GM21381 (cell line): ENCODE measurements around the gene NAV2.

Experiments used
- ATAC-seq: cut with Tn5 transposase; IDR thresholded peaks from one replicate; pipeline ENCODE4 v1.9.1; 2021; ENCODE audit warnings: mild to moderate bottlenecking, moderate library complexity; ENCODE audit not compliant: unreplicated experiment

Gene NAV2

DNA sequence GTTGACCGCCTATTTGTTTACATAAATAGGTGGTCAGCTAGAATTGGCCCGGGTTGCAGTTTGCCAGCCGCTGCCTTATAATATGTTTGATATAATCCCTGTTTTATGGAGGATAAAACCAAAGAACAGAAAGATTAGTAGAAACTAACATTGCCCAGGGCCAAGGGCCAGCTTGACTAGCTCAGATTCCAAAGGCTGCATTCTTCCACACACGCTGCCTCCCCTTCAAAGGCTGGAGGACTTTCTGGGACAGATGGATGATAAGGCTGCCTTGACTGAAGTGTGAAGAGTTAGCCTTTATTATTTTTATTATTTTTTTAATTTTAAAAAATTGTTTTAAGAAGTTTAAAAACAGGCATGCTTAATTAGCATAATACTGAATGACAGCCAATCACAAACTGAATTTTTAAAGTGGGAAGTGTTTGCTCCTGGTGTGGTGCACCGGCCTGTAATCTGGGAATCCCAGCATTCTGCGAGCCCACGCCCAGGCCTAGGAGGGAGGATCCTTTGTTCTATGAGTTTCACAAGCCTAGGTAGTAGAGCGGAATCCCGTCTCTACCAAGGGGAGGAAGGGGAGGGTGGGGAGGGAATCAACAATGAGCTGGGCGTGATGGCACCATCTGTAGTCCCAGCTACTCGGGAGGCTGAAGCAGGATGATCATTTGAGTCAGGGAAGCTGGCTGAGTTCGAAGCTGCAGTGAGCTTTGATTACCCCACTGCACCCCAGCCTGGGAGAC, 114.9 kb downstream of the NAV2 start:
- no peak for ATAC-seq

DNA sequence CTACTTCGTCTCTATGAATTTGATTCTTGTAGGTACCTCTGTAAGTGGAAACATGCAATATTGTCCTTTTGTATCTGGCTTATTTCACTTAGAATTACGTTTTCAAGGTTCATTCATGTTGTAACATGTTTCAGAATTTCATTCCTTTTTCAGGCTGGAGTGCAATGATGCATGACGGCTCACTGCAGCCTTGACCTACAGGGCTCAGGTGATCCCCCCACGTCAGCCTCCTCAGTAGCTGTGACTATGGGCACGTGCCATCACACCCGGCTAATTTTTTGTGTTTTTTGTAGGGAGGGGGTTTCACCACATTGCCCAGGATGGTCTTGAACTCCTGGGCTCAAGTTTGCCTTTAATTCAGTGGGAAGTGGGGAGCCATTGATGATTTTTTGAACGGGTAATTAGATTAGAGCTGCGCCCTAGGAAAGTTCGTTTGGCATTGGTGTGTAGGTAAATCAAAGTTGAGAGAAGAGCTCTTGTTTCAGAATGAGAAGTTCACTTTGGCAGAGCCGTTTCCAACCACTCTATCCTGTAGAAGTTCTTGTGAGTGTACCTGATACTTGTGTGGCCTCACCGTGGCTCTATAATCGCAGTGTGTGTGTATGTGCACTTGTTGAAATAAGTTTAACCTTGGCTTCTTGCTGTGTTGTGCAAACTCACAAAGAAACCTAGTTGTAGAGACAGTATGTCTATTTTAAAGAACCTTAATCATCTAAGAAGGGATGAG, 115.9 kb downstream of the NAV2 start:
- no peak for ATAC-seq

GRCh38 chr11:19829109-19829837, 116.6 kb downstream of the NAV2 start:
- no peak for ATAC-seq

DNA sequence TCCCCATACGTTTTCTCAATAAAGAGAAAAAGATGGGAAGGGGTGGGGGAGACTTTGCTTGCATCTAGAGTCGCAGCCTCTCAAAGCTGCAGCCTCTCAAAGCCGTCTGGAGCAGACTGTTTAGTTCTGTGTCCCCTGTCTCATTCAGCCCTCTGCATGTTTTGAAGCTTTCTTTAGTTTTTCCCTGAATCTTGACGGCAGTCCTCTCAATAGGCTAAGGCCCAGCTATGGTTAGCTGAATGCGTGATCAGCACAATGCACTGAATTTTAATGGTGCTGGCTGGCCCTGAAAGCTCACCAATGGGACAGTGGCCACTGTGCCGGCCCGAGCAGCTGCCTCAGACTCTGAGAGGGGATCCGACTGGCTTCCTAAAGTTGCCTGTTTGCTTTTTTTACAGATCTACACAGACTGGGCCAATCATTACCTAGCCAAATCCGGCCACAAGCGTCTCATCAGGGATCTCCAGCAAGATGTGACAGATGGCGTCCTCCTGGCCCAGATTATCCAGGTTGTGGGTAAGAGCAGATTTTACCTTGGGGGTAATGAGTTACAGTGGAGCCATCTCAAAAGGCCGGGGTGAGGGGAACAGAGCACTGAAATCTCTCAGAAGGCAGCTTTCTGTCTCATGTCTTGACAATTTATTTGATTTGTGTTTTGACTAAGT, 119.6 kb downstream of the NAV2 start:
- ATAC-seq, result no peak

GRCh38 chr11:19832901-19833300, 120.3 kb downstream of the NAV2 start:
- ATAC-seq, result no peak

- no peak for ATAC-seq
Observed at GRCh38 chr11:19834771-19835170, 122.1 kb downstream of the NAV2 start.

GRCh38 chr11:19836666-19837065, 124.0 kb downstream of the NAV2 start:
- no peak for ATAC-seq

DNA sequence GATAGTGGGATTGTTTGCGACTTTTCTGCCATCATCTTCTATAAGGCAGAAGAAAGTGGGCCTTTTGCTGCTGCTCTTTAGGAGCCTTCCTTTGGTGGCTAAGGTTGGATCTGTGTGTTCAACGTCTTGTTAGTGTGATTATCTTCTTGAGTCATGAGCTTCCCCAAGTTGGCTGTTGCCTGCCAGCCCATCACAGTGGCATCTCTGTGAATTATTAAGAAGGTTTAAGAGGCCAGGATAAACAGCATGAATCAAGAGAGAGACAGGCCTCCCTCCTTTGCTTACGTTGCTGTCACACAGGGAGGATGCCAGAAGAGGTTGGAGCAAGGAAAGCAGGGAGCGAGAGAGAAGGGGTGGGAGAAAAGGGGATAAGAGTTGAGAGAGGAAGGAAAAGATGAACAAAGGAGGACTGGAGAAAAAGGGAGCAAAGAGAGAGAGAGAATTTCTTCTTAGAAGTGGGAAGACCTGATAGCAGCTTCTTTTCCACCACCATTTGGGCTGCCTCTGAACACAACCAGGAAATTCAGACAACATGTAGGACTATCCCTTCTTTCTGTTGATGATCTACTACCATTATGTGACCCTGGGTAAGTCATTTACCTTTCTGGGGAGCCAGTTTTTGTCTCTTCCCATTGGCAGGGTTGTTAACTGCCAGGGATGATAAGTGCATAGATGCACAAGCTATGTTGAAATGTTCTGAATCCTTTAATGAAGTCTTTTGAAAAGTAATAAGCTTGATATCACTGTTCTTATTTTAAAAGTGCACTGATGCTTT, 126.5 kb downstream of the NAV2 start:
- ATAC-seq, result no peak

DNA sequence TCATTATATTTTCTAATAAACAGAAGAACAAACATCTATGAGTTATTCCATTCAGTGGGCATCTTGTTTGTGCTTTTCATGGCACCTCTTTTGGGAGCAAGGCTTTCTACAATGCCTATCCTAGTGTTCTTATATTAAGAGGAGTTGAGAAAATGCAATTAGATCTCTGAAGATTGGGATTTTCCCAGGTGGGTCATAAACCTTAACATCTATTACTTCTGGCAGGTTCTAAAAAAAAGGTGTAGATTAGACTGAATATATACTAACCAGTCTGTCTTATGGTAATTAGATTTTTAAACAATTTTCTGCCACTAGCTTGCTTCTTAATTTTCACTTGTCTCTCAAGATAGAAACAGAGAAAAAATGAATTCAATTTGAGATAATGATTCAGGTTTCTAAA, 128.3 kb downstream of the NAV2 start:
- ATAC-seq, result no peak

GRCh38 chr11:19842505-19842904, 129.9 kb downstream of the NAV2 start:
- no peak for ATAC-seq

- ATAC-seq, result no peak
Observed at GRCh38 chr11:19843079-19843478, 130.4 kb downstream of the NAV2 start.

DNA sequence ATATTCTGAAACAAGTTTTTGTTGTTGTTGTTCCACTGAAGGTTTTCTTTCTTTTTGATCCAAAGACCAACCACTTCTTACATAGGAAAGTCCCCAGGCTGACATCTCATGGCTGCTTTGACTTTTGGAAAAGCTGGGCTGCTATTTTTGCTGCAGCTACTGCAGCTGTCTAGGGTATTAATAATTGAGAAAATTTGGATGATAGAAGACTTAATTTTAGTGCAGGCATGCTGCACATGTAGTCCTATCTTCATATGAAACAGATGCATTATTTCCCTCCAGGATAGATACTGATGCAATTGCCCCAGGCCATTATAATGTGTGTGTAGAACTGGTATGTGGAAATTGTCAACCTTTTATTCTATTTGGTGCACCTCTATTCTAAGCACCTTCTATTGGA, 131.4 kb downstream of the NAV2 start:
- ATAC-seq, result no peak

DNA sequence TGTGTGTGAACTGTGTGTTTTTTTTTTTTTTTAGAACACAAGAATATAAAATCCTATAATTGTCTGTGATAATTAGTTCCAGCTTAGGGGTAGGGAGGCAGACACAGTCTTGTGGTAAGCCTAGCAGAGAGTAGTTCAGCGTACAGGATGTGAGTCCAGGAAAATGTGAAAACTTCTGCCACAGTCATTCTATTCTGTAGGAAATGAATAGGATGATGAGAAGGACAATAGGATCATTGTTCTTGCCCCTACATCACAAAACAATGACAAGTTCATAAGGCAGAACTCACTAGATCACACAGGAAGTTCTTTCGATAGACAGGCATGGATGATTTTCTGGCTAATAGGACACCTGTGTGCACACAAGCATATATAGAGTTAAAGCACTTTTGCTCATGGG, 132.2 kb downstream of the NAV2 start:
- no peak for ATAC-seq

DNA sequence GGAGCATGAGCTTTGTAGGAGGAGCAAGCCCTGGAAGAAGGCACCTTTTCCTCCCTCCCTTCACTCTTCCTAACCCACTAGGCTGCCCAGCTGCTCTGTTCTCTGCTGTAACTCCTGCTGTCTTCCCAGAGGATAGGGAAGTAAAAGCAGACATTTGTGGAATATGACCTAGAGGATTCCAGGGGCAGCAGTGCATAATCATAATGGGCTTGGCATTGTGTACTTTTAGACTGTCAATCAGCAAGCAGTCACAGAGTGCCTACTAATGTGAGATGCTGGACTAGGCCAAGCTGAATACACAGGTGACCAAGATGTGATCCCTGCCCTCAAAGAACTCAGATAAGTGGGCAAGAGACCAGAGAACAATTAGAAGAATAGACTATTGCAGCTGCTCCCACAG, 133.0 kb downstream of the NAV2 start:
- ATAC-seq, result no peak

DNA sequence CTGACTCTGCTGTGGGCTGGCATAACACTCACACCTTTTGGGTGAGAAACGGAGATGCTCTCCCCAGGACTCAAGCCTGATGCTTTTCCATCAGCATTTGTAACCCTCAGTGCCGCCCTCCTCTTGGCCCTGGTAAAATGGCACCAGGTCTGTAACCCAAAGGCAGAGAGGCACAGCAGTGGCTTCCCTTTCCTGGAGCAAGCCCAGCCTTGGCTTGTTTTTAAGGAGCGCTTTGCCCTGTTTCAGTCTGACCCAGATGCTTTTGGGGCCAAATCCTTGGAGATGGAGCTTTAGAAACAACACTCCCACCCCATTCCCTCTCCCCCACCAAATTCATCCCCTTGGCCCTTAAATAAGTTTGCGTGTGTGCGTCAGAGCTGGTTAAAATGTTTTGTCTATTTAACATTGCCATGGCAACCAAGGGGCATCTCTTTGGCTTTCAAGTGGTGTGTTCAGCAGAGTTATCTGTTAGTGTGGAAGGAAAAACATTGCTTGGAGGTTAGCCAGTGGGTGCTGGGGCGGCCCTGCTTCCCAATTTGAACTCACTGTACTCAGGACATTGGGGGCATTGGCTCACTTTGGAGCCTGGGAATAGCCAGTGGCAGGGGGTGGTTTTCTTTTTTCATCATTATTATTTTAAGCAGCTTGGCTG, 134.1 kb downstream of the NAV2 start:
- ATAC-seq, result no peak

GRCh38 chr11:19848219-19848618, 135.6 kb downstream of the NAV2 start:
- no peak for ATAC-seq

DNA sequence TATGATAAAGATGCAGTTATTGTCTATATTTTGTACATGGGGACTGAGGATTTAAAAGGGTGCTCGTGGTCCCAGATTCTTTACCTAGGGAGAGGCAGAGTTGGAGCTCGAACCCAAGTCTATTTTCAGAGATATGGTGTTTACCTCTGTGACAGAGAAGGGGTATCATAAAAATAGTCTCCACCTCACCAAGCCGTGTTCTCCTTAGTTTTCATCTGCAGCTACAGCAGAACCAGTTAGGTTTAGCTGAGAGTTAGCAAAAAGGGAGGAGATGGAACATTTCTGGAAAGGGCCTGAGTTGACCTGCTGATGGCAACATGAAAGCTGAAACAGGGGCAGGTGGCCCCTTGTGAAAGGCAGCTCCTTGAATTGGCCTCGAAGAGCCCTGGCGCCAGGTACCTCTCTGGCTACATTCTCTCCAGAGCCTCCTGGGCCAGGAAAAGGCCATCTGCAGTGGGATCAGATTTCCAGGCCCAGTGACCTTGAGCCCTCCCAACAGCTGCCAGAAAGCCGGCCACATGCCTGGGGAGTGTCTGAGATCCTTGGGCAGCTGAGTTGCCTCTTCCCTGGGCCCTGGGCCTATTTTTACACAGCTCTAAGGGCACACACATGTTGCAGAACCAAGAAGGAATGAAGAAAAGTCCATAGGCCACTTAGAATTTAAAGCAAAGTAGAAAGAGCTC, 136.6 kb downstream of the NAV2 start:
- ATAC-seq, result no peak

DNA sequence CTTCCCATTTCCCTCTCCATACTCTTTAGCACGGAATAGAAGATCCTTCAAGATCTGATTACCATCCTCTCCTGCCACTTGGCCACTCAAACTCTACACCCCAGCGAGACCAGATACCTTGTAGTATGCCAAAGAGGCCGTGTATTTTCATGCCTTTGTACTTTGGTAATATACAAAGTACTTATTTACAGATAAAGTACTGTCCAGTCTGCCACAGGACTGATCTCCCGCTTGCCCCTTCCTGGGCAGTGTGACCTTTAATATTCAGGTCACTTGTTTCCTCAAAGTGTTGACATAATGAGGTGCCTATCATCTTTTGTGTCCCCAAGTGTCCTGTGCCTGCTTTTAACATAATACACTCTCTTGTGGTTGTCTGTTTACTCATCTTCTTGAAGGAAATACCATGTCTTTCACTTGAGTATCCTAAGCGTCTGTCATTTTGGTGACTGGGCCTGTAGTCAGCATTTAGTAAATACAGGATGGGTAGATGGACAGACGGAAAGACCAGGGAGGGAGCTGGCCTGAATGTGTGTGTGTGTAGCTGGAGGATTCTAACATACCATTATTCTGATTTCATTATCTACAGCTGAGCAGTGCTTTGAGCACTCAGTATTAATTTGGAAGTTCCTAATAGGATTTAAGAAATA, 137.4 kb downstream of the NAV2 start:
- ATAC-seq, result no peak

DNA sequence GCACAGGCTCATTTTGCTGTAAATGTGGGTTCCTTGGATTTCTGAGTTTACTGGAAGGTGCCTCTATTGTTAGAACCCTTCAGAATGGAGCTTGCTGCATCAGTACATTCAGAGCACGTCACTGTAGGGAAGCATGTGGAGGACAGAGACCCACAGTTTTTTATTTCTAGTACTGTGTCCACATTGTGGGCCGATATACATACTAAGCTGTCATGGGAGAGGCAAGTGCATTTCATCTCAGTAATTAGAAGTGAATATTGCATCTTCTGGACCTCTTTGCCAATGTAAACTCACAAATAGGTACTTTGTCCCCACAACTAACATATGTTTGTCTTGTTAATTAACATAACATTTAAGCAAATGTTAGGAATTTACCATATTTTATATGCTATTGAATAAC, 139.7 kb downstream of the NAV2 start:
- no peak for ATAC-seq
